A673 (cell line): ENCODE data around the gene PCDHGA4. TPM values are rescaled to one million over a fixed set of nuclear protein-coding genes. Genes with fewer than 3 reads are reported as not detected.

Experiments
- BruUV-seq: library from RNA; stranded (reverse); fragments of 400-500 nt; replicated peaks from 2 replicates; lab custom pipeline; 2021; lab: Mats Ljungman, UMichigan
- CTCF ChIA-PET: fragments of 300-600 bp; sonication (Branson Sonifier 250); formaldehyde crosslinking; loops from one replicate; lab custom pipeline; 2022; ENCODE audit warnings: antibody characterized with exemption; lab: Charles Lee
- POLR2A ChIA-PET: fragments of 300-600 bp; sonication (Branson Sonifier 250); formaldehyde crosslinking; loops from one replicate; lab custom pipeline; 2022; ENCODE audit warnings: antibody characterized with exemption; ENCODE audit not compliant: low non-redundant PET; lab: Charles Lee
- DNase-seq: peaks from one replicate; pipeline ENCODE4 v3.0.0-alpha.2; 2015; ENCODE audit warnings: low spot score
- H3K27ac ChIP-seq: fragments of 200-600 bp; sonication (generic); 2 replicates; pipeline ENCODE4 v1.5.1; 2016; ENCODE audit warnings: mixed run types, low read depth, mild to moderate bottlenecking, mixed read lengths, antibody characterized with exemption, low read length; ENCODE audit not compliant: poor library complexity, severe bottlenecking
- H3K27me3 ChIP-seq: fragments of 200-600 bp; sonication (generic); replicated peaks from 2 replicates; pipeline ENCODE4 v1.6.1; 2017; ENCODE audit warnings: mixed run types, low read depth, mild to moderate bottlenecking, mixed read lengths, antibody characterized with exemption, low read length; ENCODE audit not compliant: insufficient read depth, poor library complexity
- H3K36me3 ChIP-seq: fragments of 200-600 bp; sonication (generic); 2 replicates; pipeline ENCODE4 v1.6.1; 2016; ENCODE audit warnings: mixed run types, mild to moderate bottlenecking, mixed read lengths, antibody characterized with exemption, low read length; ENCODE audit not compliant: insufficient read depth, poor library complexity, severe bottlenecking
- H3K4me1 ChIP-seq: fragments of 200-600 bp; sonication (generic); 2 replicates; pipeline ENCODE4 v1.6.1; 2017; ENCODE audit warnings: mixed run types, mild to moderate bottlenecking, mixed read lengths, antibody characterized with exemption, low read length; ENCODE audit not compliant: insufficient read depth, poor library complexity, severe bottlenecking
- H3K4me3 ChIP-seq: fragments of 200-600 bp; sonication (generic); 2 replicates; pipeline ENCODE4 v1.5.1; 2016; ENCODE audit warnings: low read depth, mixed run types, mild to moderate bottlenecking, mixed read lengths, low read length; ENCODE audit not compliant: poor library complexity, severe bottlenecking
- H3K9me3 ChIP-seq: fragments of 200-600 bp; sonication (generic); 2 replicates; pipeline ENCODE4 v1.6.1; 2016; ENCODE audit warnings: mixed run types, low read depth, mild to moderate bottlenecking, mixed read lengths, antibody characterized with exemption, low read length; ENCODE audit not compliant: poor library complexity, severe bottlenecking
- CTCF ChIP-seq: fragments of 300-800, 200-600 bp; sonication (generic); conservative IDR thresholded peaks from 2 replicates; pipeline ENCODE4 v1.5.1; 2017; ENCODE audit warnings: low read depth, mild to moderate bottlenecking, antibody characterized with exemption, low read length, moderate library complexity, mixed read lengths
- EZH2 ChIP-seq: fragments of 200-600 bp; sonication (generic); IDR thresholded peaks from 2 replicates; pipeline ENCODE4 v1.6.1; 2017; ENCODE audit warnings: borderline replicate concordance, low read depth, mild to moderate bottlenecking, mixed read lengths, antibody characterized with exemption, low read length; ENCODE audit not compliant: poor library complexity, severe bottlenecking
- intact Hi-C: fragments of 100-400 bp; cut with micrococcal nuclease; formaldehyde crosslinking; loops from one replicate; pipeline ENCODE4 v1.10.0; 2022; ENCODE audit not compliant: unreplicated experiment
- total RNA-seq: library from RNA; stranded (reverse); gene quantifications from 2 replicates; pipeline ENCODE4 v1.2.3, GENCODE V29; 2021

The PCDHGA4 gene
- total RNA-seq, 1 experiment from 2014 or later = 3.5 TPM

- BruUV-seq = no TSS peak
- ChIA-PET CTCF (interaction anchor here (2.5 kb wide), 1 partner anchor 212 kb away, joined by 12 read pairs; no protein-coding TSS in a partner anchor), POLR2A (no interaction called here)
- H3K4me1 ChIP-seq = no peaks in the 10 kb centered on the region
- no peak overlapping the region for H3K4me3 ChIP-seq
- no peak overlapping the region for H3K27ac ChIP-seq
- TF ChIP-seq CTCF (no peak), EZH2 (no peak)
- H3K36me3 ChIP-seq = no peaks in the 10 kb centered on the region
- no peaks in the 10 kb centered on the region for H3K27me3 ChIP-seq
- intact Hi-C loops = loop anchor here (5.0 kb wide), 1 partner anchor 211 kb away; no protein-coding TSS in a partner anchor
- no peak for DNase-seq
- peaks cover 41% of the 10 kb centered on the region for H3K9me3 ChIP-seq
Measured at GRCh38 chr5:141351591-141351990, 3.2 kb upstream of the PCDHGA4 start.

- Histone ChIP-seq H3K9me3 (peaks cover 46% of the 10 kb centered on the region), H3K4me1 (no peaks in the 10 kb centered on the region), H3K4me3 (no peak overlapping the region), H3K27ac (no peak overlapping the region), H3K27me3 (no peaks in the 10 kb centered on the region), H3K36me3 (no peaks in the 10 kb centered on the region)
- DNase-seq = no peak
- POLR2A ChIA-PET = no interaction called here
- CTCF ChIA-PET = no interaction called here
- no TSS peak for BruUV-seq
- intact Hi-C loops = no loop called here
- TF ChIP-seq EZH2 = no peak
- no peak for TF ChIP-seq CTCF
Measured at GRCh38 chr5:141355641-141356040, 820 bp downstream of the PCDHGA4 start.

GRCh38 chr5:141356133-141356532 is 1.3 kb downstream of the PCDHGA4 start:
- DNase-seq = no peak
- intact Hi-C loops = no loop called here
- Histone ChIP-seq H3K4me1 (no peaks in the 10 kb centered on the region), H3K9me3 (peaks cover 47% of the 10 kb centered on the region), H3K4me3 (no peak overlapping the region), H3K27ac (no peak overlapping the region), H3K27me3 (no peaks in the 10 kb centered on the region), H3K36me3 (no peaks in the 10 kb centered on the region)
- no peak for TF ChIP-seq EZH2
- no peak for TF ChIP-seq CTCF
- CTCF ChIA-PET = no interaction called here
- POLR2A ChIA-PET = no interaction called here
- no TSS peak for BruUV-seq
